GM13976 (cell line): ENCODE results near the gene STX16.

Source experiments
- DNase-seq: peaks from one replicate; pipeline ENCODE4 v3.0.0; 2012; ENCODE audit warnings: low spot score
- in situ Hi-C: fragments of 300-500 bp; cut with MboI; formaldehyde crosslinking; loops from one replicate; pipeline ENCODE4 v1.12.0; 2022; ENCODE audit warnings: low sequenced_read_pairs, mixed read lengths, inconsistent platforms; ENCODE audit not compliant: unreplicated experiment
- TF ChIP-seq, protein P1 (sequence below): IDR thresholded peaks from 2 replicates; pipeline ENCODE4 v1.5.1; 2012; ENCODE audit warnings: borderline replicate concordance, mild to moderate bottlenecking; ENCODE audit not compliant: insufficient read depth; ENCODE audit errors: extremely low read depth, missing control alignments, control extremely low read depth

Gene STX16

DNA sequence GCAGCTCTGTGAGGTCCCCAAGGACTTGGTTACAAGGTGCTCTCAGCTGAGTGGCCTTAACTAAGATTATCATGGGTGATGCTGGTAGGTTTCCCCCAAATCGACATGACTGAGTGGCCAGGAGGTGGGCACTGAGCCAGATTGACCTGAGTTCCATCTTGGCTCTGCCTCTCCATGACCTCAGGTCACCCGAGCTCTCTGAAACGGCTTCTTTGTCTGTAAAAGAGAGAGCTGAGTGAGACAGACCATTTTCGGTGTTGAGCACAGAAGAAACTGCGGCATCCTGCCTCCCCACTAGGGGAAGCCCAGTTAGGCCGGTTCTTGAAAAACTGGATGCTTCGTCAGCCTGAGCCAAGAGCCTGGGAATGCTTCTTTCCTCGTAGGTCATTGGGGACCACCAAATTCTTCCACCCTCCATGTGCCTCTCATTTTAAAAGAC is 14.1 kb upstream of the STX16 start:
- no peak for DNase-seq
- in situ Hi-C loops: loop anchor here (25.0 kb wide), 1 partner anchor 400 kb away; the partner anchor contains the start of gene ANKRD60

DNA sequence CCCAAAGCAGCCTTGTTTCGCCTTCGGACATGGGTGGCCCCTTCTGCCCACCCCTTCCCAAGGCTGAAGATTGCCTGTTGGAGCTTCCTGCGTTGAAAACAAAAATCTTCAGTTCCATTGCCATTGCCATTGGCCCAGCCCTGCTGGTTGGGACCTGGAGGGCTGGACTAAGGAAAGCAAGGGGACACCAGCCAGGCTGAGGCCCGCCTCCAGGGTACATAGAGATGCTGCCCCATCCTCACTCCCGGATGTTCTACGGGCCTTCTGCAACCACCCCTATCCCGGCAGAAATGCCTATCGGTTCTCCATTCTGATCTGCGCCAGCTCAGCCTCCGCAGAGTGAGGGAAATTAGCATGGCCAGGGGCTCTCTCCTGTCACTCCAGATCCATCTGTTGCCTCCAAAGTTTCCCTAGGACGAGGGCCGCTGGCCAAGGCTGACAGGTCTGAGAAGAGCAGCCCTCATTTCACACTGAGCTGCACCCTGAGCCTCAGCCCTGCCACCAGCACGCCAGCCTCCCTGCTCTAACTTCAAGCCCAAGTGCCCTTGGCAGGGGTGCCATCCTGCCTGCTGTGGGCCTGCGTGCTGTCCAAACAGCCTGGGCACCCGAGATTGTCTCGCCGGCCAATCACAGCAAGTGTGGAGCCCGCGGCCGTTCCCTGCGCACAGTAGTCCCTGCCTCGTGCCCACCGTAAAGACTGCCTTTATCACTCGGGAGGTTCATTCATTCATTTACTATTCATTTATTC is 13.4 kb upstream of the STX16 start:
- TF ChIP-seq, protein P1, sequence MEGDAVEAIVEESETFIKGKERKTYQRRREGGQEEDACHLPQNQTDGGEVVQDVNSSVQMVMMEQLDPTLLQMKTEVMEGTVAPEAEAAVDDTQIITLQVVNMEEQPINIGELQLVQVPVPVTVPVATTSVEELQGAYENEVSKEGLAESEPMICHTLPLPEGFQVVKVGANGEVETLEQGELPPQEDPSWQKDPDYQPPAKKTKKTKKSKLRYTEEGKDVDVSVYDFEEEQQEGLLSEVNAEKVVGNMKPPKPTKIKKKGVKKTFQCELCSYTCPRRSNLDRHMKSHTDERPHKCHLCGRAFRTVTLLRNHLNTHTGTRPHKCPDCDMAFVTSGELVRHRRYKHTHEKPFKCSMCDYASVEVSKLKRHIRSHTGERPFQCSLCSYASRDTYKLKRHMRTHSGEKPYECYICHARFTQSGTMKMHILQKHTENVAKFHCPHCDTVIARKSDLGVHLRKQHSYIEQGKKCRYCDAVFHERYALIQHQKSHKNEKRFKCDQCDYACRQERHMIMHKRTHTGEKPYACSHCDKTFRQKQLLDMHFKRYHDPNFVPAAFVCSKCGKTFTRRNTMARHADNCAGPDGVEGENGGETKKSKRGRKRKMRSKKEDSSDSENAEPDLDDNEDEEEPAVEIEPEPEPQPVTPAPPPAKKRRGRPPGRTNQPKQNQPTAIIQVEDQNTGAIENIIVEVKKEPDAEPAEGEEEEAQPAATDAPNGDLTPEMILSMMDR: no peak
- in situ Hi-C loops: loop anchor here (25.0 kb wide), 1 partner anchor 400 kb away; the partner anchor contains the start of gene ANKRD60
- no peak for DNase-seq

More for the DNA sequence above, 14.1 kb upstream of the STX16 start:
- TF ChIP-seq, protein P1: no peak

DNA sequence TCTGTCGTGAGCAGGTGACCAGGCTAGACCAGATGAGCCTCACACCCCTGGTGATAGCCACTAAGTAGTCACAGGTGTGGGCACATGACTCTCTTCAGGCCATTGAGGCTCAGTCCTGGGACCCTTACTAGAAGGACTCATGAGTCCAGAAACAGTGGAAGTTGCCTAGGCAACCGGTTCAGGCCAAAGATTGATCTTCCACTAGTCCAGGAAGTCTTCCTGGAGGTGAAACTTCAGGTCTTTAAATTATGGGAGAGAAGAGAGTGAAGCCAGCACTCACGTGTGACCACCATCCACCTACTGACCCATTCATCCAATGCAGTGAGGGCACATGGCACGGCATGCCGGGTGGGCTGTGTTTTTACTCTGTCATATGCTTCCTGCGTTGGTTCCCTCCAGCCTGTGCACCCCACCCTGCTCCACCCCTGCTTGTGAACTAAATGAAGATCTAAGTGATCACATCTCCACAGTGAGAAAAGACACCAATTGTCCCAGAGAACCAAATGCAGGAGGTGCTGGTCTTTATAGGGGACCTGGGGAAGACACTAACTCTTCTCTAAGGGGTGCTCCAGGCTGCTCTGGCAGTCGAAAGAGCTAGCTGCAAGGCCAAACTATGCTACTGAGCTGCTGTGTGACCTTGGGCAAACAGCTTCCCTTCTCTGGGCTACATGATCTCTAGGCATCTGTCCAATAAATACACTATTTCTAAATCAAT is 12.5 kb upstream of the STX16 start:
- in situ Hi-C loops: loop anchor here (25.0 kb wide), 1 partner anchor 401 kb away; the partner anchor contains the start of gene ANKRD60
- DNase-seq: no peak
- TF ChIP-seq, protein P1: no peak

DNA sequence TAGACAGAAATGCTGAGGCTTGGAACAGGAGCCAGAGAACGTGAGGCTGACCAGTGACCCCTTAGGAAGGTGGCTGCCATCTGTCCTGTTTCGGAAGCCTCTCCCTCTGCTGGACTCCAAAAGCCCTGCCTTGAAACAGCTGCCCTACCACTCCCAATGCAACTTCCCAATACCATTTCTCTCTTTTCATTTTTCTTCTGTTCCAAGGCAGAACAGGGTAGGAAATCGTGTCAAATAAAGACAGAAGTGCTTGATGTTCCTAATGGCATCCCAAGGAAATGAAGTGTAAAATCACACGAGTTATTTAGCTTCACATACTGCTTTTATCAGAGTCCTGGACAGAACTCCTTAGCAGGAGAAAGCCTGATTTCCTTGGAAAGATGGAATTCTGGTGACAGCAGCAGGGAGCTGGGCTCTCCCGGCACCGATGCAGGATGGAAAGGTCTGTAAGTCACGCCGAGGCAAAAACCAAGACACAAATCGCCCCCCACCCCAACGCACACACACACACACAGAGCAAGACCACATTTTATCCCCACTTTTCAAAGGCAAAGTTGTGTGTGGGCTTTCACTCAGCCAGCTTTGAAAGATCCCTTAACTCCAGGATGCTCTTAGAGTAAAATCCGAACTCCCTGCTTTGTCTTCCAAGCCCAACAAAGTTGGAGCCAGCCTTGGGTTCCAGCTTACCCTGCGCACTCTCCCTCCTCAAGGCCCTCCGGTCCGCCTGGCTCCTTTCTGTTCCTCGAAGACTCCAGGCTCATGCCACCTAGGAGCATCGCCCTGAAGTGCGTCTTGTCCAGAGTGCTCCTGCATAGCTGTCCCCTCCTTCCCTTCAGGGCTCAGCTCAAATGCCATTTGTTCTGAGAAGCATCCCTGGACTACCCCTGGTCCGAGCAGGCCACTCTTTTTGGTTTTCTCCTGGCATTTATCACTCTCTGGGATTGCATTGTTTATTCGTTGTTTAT is 11.6 kb upstream of the STX16 start:
- DNase-seq: no peak
- TF ChIP-seq, protein P1: no peak
- in situ Hi-C loops: loop anchor here (25.0 kb wide), 1 partner anchor 402 kb away; the partner anchor contains the start of gene ANKRD60

DNA sequence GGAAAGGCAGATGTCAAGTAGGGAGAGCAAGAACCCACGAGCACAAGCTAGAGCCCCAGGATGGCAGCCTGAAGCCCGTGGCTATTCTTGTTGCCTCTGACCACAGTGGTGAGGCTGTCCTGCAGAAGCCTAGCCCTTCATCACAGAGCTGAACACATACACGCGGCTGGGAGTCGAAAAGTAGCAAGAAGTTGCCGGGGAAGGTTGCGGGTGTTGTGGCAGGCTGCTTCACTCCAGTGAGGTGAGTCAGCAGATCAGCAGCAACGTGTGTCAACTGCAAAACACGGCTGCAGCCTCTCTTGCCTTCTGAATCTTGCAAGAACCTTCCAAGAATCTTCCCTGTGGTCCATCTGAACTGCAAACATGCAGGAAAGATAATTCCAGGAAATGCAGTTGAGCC is 10.6 kb upstream of the STX16 start:
- no peak for DNase-seq
- TF ChIP-seq, protein P1: no peak
- in situ Hi-C loops: loop anchor here (25.0 kb wide), 1 partner anchor 403 kb away; the partner anchor contains the start of gene ANKRD60
